HepG2 (cell line): Measurements from ENCODE around the gene CAMTA1. TPM values are rescaled to one million over a fixed set of nuclear protein-coding genes. Genes with fewer than 3 reads are reported as not detected.

Experiments
- ATAC-seq: fragments of 200-7000 bp; cut with Tn5 transposase; 3 replicates; pipeline ENCODE4 v1.9.1; 2020; ENCODE audit warnings: mild to moderate bottlenecking, moderate library complexity
- BruUV-seq: library from RNA; stranded (reverse); fragments of 400-500 nt; replicated peaks from 2 replicates; lab custom pipeline; 2021; lab: Mats Ljungman, UMichigan
- CTCF ChIA-PET: fragments of 300-600 bp; formaldehyde crosslinking; extraction: SDS; loops from one replicate; lab custom pipeline; 2021; ENCODE audit warnings: low total read pairs, inconsistent platforms, low intra/inter-chr PET ratio; lab: Yijun Ruan, JAX
- POLR2A ChIA-PET: fragments of 350-600 bp; sonication (Branson Sonifier 250); formaldehyde crosslinking; loops from one replicate; lab custom pipeline; 2020; ENCODE audit warnings: antibody characterized with exemption, inconsistent platforms; lab: Yijun Ruan, JAX
- DNase-seq: peaks from one replicate; pipeline ENCODE4 v3.0.0-alpha.2; 2015; ENCODE audit warnings: low spot score
- FAIRE-seq: peaks from 3 replicates; lab custom pipeline; 2011; peaks lifted over from hg19 to GRCh38; lab: Jason Lieb, UNC
- H2AFZ ChIP-seq: one replicate; pipeline ENCODE4 v1.6.1; 2011; ENCODE audit warnings: low read length, inconsistent platforms
- H3K27ac ChIP-seq: fragments of 300-600 bp; 3 replicates; pipeline ENCODE4 v1.8.0; 2011; ENCODE audit warnings: mixed run types, mild to moderate bottlenecking, mixed read lengths, low read length, inconsistent platforms; ENCODE audit not compliant: insufficient read depth; ENCODE audit errors: extremely low read length
- H3K27me3 ChIP-seq, 2 experiments: fragments of 200-600 bp in 1 of 2; 2 replicates in 1 of 2; 3 replicates in 1 of 2; pipeline versions ENCODE4 v1.6.0 to v1.8.0; 2011; ENCODE audit warnings: low read length in 2 of 2, mild to moderate bottlenecking in 2 of 2, moderate library complexity in 2 of 2, inconsistent platforms in 1 of 2; ENCODE audit not compliant: insufficient read depth in 2 of 2, control insufficient read depth in 1 of 2
- H3K36me3 ChIP-seq, 2 experiments: fragments of 200-600 bp in 1 of 2; replicated peaks in 1 of 2; 2 replicates in 1 of 2; 3 replicates in 1 of 2; pipeline versions ENCODE4 v1.5.1 to v1.8.0; 2011; ENCODE audit warnings: low read length in 2 of 2, inconsistent platforms in 1 of 2; ENCODE audit not compliant: insufficient read depth in 2 of 2, control insufficient read depth in 1 of 2
- H3K4me1 ChIP-seq: 2 replicates; pipeline ENCODE4 v1.5.1; 2012; ENCODE audit warnings: low read length, inconsistent platforms; ENCODE audit not compliant: insufficient read depth
- H3K4me2 ChIP-seq: 2 replicates; pipeline ENCODE4 v1.6.0; 2011; ENCODE audit warnings: low read depth, low read length, inconsistent platforms
- H3K4me3 ChIP-seq, 3 experiments: fragments of 200-600 bp in 1 of 3; sonication (generic), shearing (Covaris generic) in 1 of 3; replicated peaks in 1 of 3; 2 replicates each; pipeline ENCODE4 v1.5.1; 2011 to 2016; ENCODE audit warnings: low read length in 3 of 3, inconsistent platforms in 2 of 3, low read depth in 2 of 3, mild to moderate bottlenecking in 2 of 3, control low read depth in 1 of 3, mixed read lengths in 1 of 3; ENCODE audit not compliant: insufficient read depth in 1 of 3
- H3K79me2 ChIP-seq: one replicate; pipeline ENCODE4 v1.6.1; 2011; ENCODE audit warnings: low read length, inconsistent platforms; ENCODE audit not compliant: insufficient read depth
- H3K9ac ChIP-seq: 2 replicates; pipeline ENCODE4 v1.6.0; 2011; ENCODE audit warnings: mild to moderate bottlenecking, low read depth, low read length, inconsistent platforms; ENCODE audit not compliant: insufficient read depth
- H3K9me3 ChIP-seq: 2 replicates; pipeline ENCODE4 v1.5.1; 2012; ENCODE audit warnings: mild to moderate bottlenecking, low read length
- H4K20me1 ChIP-seq: 2 replicates; pipeline ENCODE4 v1.6.0; 2011; ENCODE audit warnings: inconsistent platforms, mild to moderate bottlenecking, low read length, moderate library complexity; ENCODE audit not compliant: insufficient read depth
- ARNT ChIP-seq: fragments of 450-650 bp; IDR thresholded peaks from 2 replicates; pipeline ENCODE4 v1.6.1; 2017
- FOXM1 ChIP-seq: sonication (generic); formaldehyde crosslinking; IDR thresholded peaks from 2 replicates; pipeline ENCODE4 v1.5.0; 2020; ENCODE audit warnings: missing genetic modification reagents
- LBX2 ChIP-seq: sonication (generic); formaldehyde crosslinking; IDR thresholded peaks from 2 replicates; pipeline ENCODE4 v1.5.0; 2020; ENCODE audit warnings: missing genetic modification reagents, mild to moderate bottlenecking, borderline replicate concordance
- MIXL1 ChIP-seq: IDR thresholded peaks from 2 replicates; pipeline ENCODE4 v1.6.1; 2016
- TCF7L2 ChIP-seq: IDR thresholded peaks from 2 replicates; pipeline ENCODE4 v1.6.1; 2011; ENCODE audit warnings: mild to moderate bottlenecking, low read depth, low read length, moderate library complexity
- ZNF275 ChIP-seq: sonication (generic); formaldehyde crosslinking; IDR thresholded peaks from 2 replicates; pipeline ENCODE4 v1.8.0; 2022; ENCODE audit warnings: missing genetic modification reagents, mild to moderate bottlenecking, inconsistent platforms, borderline replicate concordance
- ZNF652 ChIP-seq: IDR thresholded peaks from 2 replicates; pipeline ENCODE4 v1.6.1; 2016; ENCODE audit warnings: low read depth, borderline replicate concordance
- ZNF703 ChIP-seq: sonication (generic); formaldehyde crosslinking; IDR thresholded peaks from 2 replicates; pipeline ENCODE4 v1.5.1; 2020; ENCODE audit warnings: missing genetic modification reagents, mild to moderate bottlenecking, moderate library complexity, borderline replicate concordance
- ZNF75D ChIP-seq: sonication (generic); formaldehyde crosslinking; IDR thresholded peaks from 2 replicates; pipeline ENCODE4 v1.8.1; 2023; ENCODE audit warnings: missing genetic modification reagents, mild to moderate bottlenecking, borderline replicate concordance
- ZNF816 ChIP-seq: sonication (generic); formaldehyde crosslinking; IDR thresholded peaks from 2 replicates; pipeline ENCODE4 v1.8.0; 2022; ENCODE audit warnings: missing genetic modification reagents, mild to moderate bottlenecking, borderline replicate concordance
- WGBS: methylation state at CpG from one replicate; pipeline ENCODE4 v1.1.6; 2017; ENCODE audit warnings: low lambda C conversion rate; 5-methylcytosine and 5-hydroxymethylcytosine counted together
- in situ Hi-C: cut with HindIII; loops from 2 replicates; pipeline ENCODE4 v1.10.0; 2017; ENCODE audit warnings: low pct_unique_long_range_greater_than_20kb; ENCODE audit not compliant: extremely low pct_ligation_motif_present
- intact Hi-C: fragments of 100-400 bp; cut with micrococcal nuclease; formaldehyde crosslinking; loops from one replicate; pipeline ENCODE4 v1.10.0; 2022; ENCODE audit not compliant: unreplicated experiment
- polyA plus RNA-seq, 8 experiments: library from polyadenylated mRNA; depleted of rRNA in 3 of 8; stranded (reverse) in 7 of 8; unstranded in 1 of 8; fragments of >200 nt; fragmentation: Illumina TruSeq in 4 of 8; extraction: Trizol in 4 of 8; gene quantifications; 2 replicates each; pipeline versions ENCODE4 v1.2.1 to v1.2.3, GENCODE V29; 2011 to 2016; ENCODE audit warnings: low read depth in 4 of 8, missing spikeins in 1 of 8, mixed read lengths in 1 of 8; ENCODE audit not compliant: insufficient read depth in 1 of 8
- total RNA-seq, 5 experiments: library from RNA; depleted of rRNA; stranded (reverse); fragments of >200 nt; fragmentation: Illumina TruSeq; extraction: Trizol; gene quantifications; 2 replicates each; pipeline ENCODE4 v1.2.3, GENCODE V29; 2016; ENCODE audit warnings: low read depth in 1 of 5
- TF ChIP-seq, protein P1 (sequence below): sonication (generic); formaldehyde crosslinking; IDR thresholded peaks from 2 replicates; pipeline ENCODE4 v1.4.0; 2020; ENCODE audit warnings: mild to moderate bottlenecking, missing genetic modification reagents
- TF ChIP-seq, protein P2 (sequence below): sonication (generic); formaldehyde crosslinking; IDR thresholded peaks from 2 replicates; pipeline ENCODE4; 2020; ENCODE audit warnings: missing genetic modification reagents, mild to moderate bottlenecking, borderline replicate concordance
- TF ChIP-seq, protein P3 (sequence below): IDR thresholded peaks from 2 replicates; pipeline ENCODE4 v1.6.1; 2016
- TF ChIP-seq, protein P4 (sequence below): sonication (generic); formaldehyde crosslinking; IDR thresholded peaks from 2 replicates; pipeline ENCODE4 v1.4.0; 2020; ENCODE audit warnings: mild to moderate bottlenecking, low read depth, missing genetic modification reagents

Gene CAMTA1
- total and polyA plus RNA-seq, 2 of the 13 experiments (the other 11 are each of a cell fraction or from before 2014, with no cell fraction given): 25.0 to 36.4 TPM

GRCh38 chr1:7219031-7219430 is 433.8 kb downstream of the CAMTA1 start:
- Histone ChIP-seq H3K36me3 (no peaks in the 10 kb centered on the region), H3K4me1 (no peaks in the 10 kb centered on the region), H2AFZ (no peak overlapping the region), H3K9ac (no peak overlapping the region), H3K79me2 (no peaks in the 10 kb centered on the region), H4K20me1 (no peaks in the 10 kb centered on the region), H3K4me2 (no peak overlapping the region), H3K27ac (no peak overlapping the region), H3K27me3 (peaks cover 2 to 18% of the 10 kb centered on the region in 2 experiments; a peak in 4 of 5 replicates), H3K9me3 (no peaks in the 10 kb centered on the region), H3K4me3 (no peak overlapping the region)
- POLR2A ChIA-PET: no interaction called here
- 40% methylated on average over 10 of the region's 10 CpGs for WGBS
- ATAC-seq (no peak), FAIRE-seq (no peak), DNase-seq (no peak)
- CTCF ChIA-PET: interaction anchor here (1.1 kb wide), 1 partner anchor 176 kb away, joined by 9 read pairs; no protein-coding TSS in a partner anchor
- BruUV-seq: no TSS peak
- in situ Hi-C loops: loop anchor here (5.0 to 25.0 kb wide), 3 partner anchors 177 to 732 kb away; partner anchors contain the start of genes DNAJC11 and PLEKHG5
- intact Hi-C loops: loop anchor here (5.0 kb wide), 1 partner anchor 497 kb away; no protein-coding TSS in a partner anchor
- TF ChIP-seq ZNF275 (CRISPR knock-in tag) (no peak), MIXL1 (CRISPR knock-in tag) (no peak), LBX2 (CRISPR knock-in tag) (no peak), ZNF703 (CRISPR knock-in tag) (no peak), ZNF816 (CRISPR knock-in tag) (no peak), ARNT (no peak), ZNF75D (CRISPR knock-in tag) (no peak), FOXM1 (CRISPR knock-in tag) (no peak), TCF7L2 (no peak), ZNF652 (CRISPR knock-in tag) (no peak)
- TF ChIP-seq, protein P1, sequence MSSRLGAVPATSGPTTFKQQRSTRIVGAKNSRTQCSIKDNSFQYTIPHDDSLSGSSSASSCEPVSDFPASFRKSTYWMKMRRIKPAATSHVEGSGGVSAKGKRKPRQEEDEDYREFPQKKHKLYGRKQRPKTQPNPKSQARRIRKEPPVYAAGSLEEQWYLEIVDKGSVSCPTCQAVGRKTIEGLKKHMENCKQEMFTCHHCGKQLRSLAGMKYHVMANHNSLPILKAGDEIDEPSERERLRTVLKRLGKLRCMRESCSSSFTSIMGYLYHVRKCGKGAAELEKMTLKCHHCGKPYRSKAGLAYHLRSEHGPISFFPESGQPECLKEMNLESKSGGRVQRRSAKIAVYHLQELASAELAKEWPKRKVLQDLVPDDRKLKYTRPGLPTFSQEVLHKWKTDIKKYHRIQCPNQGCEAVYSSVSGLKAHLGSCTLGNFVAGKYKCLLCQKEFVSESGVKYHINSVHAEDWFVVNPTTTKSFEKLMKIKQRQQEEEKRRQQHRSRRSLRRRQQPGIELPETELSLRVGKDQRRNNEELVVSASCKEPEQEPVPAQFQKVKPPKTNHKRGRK (CRISPR knock-in tag): no peak
- TF ChIP-seq, protein P2, sequence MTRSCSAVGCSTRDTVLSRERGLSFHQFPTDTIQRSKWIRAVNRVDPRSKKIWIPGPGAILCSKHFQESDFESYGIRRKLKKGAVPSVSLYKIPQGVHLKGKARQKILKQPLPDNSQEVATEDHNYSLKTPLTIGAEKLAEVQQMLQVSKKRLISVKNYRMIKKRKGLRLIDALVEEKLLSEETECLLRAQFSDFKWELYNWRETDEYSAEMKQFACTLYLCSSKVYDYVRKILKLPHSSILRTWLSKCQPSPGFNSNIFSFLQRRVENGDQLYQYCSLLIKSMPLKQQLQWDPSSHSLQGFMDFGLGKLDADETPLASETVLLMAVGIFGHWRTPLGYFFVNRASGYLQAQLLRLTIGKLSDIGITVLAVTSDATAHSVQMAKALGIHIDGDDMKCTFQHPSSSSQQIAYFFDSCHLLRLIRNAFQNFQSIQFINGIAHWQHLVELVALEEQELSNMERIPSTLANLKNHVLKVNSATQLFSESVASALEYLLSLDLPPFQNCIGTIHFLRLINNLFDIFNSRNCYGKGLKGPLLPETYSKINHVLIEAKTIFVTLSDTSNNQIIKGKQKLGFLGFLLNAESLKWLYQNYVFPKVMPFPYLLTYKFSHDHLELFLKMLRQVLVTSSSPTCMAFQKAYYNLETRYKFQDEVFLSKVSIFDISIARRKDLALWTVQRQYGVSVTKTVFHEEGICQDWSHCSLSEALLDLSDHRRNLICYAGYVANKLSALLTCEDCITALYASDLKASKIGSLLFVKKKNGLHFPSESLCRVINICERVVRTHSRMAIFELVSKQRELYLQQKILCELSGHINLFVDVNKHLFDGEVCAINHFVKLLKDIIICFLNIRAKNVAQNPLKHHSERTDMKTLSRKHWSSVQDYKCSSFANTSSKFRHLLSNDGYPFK: no peak
- TF ChIP-seq, protein P3, sequence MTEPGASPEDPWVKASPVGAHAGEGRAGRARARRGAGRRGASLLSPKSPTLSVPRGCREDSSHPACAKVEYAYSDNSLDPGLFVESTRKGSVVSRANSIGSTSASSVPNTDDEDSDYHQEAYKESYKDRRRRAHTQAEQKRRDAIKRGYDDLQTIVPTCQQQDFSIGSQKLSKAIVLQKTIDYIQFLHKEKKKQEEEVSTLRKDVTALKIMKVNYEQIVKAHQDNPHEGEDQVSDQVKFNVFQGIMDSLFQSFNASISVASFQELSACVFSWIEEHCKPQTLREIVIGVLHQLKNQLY (CRISPR knock-in tag): no peak
- TF ChIP-seq, protein P4, sequence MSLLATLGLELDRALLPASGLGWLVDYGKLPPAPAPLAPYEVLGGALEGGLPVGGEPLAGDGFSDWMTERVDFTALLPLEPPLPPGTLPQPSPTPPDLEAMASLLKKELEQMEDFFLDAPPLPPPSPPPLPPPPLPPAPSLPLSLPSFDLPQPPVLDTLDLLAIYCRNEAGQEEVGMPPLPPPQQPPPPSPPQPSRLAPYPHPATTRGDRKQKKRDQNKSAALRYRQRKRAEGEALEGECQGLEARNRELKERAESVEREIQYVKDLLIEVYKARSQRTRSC: no peak
